Progenitor cell of endocrine pancreas (in vitro differentiated cells): ENCODE measurements around the gene GASK1A. TPM values are rescaled to one million over a fixed set of nuclear protein-coding genes. Genes with fewer than 3 reads are reported as not detected.
A peak's percentile ranks its signal among the peaks of the same experiment; 100 is the strongest.
"Not testable (repeated sequence)": the region's sequence is repeated elsewhere in the genome, so short reads cannot be mapped to it uniquely, and the experiment has no call there.

ENCODE experiments used
- DNase-seq: peaks from one replicate; pipeline ENCODE4 v3.0.0; 2021; ENCODE audit warnings: low spot score; ENCODE audit not compliant: unreplicated experiment
- H3K27ac Mint-ChIP-seq: 2 replicates; pipeline ENCODE4 v1.8.0; 2021; ENCODE audit warnings: mild to moderate bottlenecking, moderate library complexity, mixed read lengths
- H3K27me3 Mint-ChIP-seq: 2 replicates; pipeline ENCODE4 v1.8.0; 2021; ENCODE audit warnings: mixed read lengths
- H3K36me3 Mint-ChIP-seq: 2 replicates; pipeline ENCODE4 v1.8.0; 2022; ENCODE audit warnings: mixed read lengths; ENCODE audit not compliant: insufficient read depth
- H3K4me1 Mint-ChIP-seq: 2 replicates; pipeline ENCODE4 v1.8.0; 2021; ENCODE audit warnings: low read depth, mixed read lengths
- H3K4me3 Mint-ChIP-seq: 2 replicates; pipeline ENCODE4 v1.8.0; 2021; ENCODE audit warnings: low read depth, mild to moderate bottlenecking, moderate library complexity, mixed read lengths
- H3K9me3 Mint-ChIP-seq: 2 replicates; pipeline ENCODE4 v1.8.0; 2021; ENCODE audit warnings: low read depth, mixed read lengths
- CTCF ChIP-seq: fragments of 200-600 bp; sonication (generic); IDR thresholded peaks from one replicate; pipeline ENCODE4 v1.5.0; 2021; ENCODE audit warnings: antibody characterized with exemption, mild to moderate bottlenecking; ENCODE audit not compliant: unreplicated experiment
- total RNA-seq: library from RNA; stranded (reverse); gene quantifications from 2 replicates; pipeline ENCODE4 v1.2.1, GENCODE V29; 2021

The GASK1A gene
- total RNA-seq, 1 donor from 2014 or later, result 2.3 TPM

- peaks cover 2% of the 10 kb centered on the region for H3K36me3 Mint-ChIP-seq
- no peaks in the 10 kb centered on the region for H3K4me1 Mint-ChIP-seq
- no peaks in the 10 kb centered on the region for H3K27me3 Mint-ChIP-seq
- no peak overlapping the region for H3K4me3 Mint-ChIP-seq
- H3K27ac Mint-ChIP-seq, result no peak overlapping the region
- no peak for DNase-seq
- no peak for TF ChIP-seq CTCF
- H3K9me3 Mint-ChIP-seq, result peaks cover 3% of the 10 kb centered on the region
Measured at GRCh38 chr3:43062564-43063040, 83.5 kb downstream of the GASK1A start.

DNA sequence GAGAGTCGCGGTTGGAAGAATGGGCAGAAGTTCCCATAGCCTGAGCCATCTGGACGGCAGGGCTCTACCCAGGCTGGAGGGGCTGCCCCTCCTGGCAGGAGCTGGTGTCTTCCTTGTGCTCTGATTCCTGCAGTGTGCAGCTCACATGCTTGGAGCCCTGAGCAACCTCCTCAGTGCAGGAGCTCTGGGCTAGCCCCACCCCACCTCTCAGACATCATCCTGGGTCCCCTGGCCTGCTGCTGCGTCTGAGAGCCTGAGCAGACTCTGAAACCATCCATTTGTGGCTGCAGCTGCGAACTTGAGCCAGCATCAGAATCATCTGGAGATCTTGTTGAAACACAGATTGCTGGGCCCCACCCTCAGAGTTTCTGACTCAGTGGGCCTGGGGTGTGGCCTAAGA lies 84.0 kb downstream of the GASK1A start:
- Mint-ChIP-seq H3K4me1 (no peaks in the 10 kb centered on the region), H3K9me3 (peaks cover 3% of the 10 kb centered on the region), H3K27me3 (no peaks in the 10 kb centered on the region), H3K36me3 (peaks cover 2% of the 10 kb centered on the region), H3K27ac (no peak overlapping the region), H3K4me3 (no peak overlapping the region)
- DNase-seq, result no peak
- TF ChIP-seq CTCF, result no peak

DNA sequence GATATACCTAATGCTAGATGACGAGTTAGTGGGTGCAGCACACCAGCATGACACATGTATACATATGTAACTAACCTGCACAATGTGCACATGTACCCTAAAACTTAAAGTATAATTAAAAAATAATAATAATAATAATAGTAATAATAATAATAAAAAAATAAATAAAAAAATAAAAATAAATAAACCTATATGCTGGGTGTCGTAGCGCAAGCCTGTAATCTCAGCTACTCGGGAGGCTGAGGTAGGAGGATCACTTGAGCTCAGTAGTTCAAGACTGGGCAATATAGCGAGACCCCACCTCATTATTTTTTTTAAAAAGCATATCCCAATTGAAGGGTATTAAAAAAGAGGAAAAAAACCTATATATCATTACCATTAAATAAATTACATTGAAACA lies 91.6 kb downstream of the GASK1A start:
- not testable (repeated sequence) for H3K27me3 Mint-ChIP-seq, H3K4me3 Mint-ChIP-seq, H3K36me3 Mint-ChIP-seq, H3K27ac Mint-ChIP-seq, H3K9me3 Mint-ChIP-seq, H3K4me1 Mint-ChIP-seq, DNase-seq

DNA sequence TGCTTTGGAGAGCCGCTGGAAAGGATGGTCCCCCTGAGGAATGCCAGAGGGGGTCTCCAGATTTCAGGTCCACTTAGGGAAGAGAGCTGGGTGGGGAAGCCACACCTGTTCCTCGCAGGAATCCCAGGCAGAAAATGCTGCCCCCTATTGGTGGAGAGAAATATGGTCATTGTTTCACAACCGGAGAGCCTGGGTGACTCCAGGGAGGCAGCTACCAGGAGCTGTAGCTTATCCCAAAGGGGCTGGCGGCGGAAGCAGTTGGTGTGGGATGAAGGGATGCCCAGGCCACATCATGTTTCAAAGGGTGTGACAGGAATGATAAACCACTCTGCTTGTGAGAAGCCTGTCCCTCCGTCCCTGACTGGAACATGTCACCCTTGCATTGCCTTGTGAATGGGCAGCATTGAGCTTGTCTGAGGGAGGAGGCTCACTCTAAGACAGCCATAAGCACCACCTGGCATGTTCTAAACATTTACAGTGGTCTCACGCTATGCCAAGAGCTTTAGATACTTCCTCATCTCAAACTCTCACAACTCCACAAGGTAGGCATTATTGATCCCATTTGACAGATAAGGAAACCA lies 92.3 kb downstream of the GASK1A start:
- TF ChIP-seq CTCF, result peak; percentile 49
- H3K4me1 Mint-ChIP-seq, result no peaks in the 10 kb centered on the region
- no peaks in the 10 kb centered on the region for H3K36me3 Mint-ChIP-seq
- H3K4me3 Mint-ChIP-seq, result no peak overlapping the region
- no peaks in the 10 kb centered on the region for H3K9me3 Mint-ChIP-seq
- H3K27ac Mint-ChIP-seq, result no peak overlapping the region
- no peak for DNase-seq
- peaks cover 5% of the 10 kb centered on the region for H3K27me3 Mint-ChIP-seq

GRCh38 chr3:43072361-43072760 lies 93.2 kb downstream of the GASK1A start:
- Mint-ChIP-seq H3K36me3 (no peaks in the 10 kb centered on the region), H3K27ac (no peak overlapping the region), H3K9me3 (no peaks in the 10 kb centered on the region), H3K27me3 (peaks cover 5% of the 10 kb centered on the region), H3K4me3 (no peak overlapping the region), H3K4me1 (no peaks in the 10 kb centered on the region)
- DNase-seq, result no peak
- TF ChIP-seq CTCF, result no peak

GRCh38 chr3:43073116-43073835 lies 94.2 kb downstream of the GASK1A start:
- no peak overlapping the region for H3K27ac Mint-ChIP-seq
- H3K27me3 Mint-ChIP-seq, result peaks cover 5% of the 10 kb centered on the region
- no peaks in the 10 kb centered on the region for H3K4me1 Mint-ChIP-seq
- DNase-seq, result no peak
- peaks cover 2% of the 10 kb centered on the region for H3K36me3 Mint-ChIP-seq
- TF ChIP-seq CTCF, result no peak
- no peaks in the 10 kb centered on the region for H3K9me3 Mint-ChIP-seq
- H3K4me3 Mint-ChIP-seq, result no peak overlapping the region
